Effector memory CD4-positive, alpha-beta T cell (primary cell): Measurements from ENCODE around the gene ENG.

Source experiments
- DNase-seq, 3 donors: peaks; one replicate each; pipeline ENCODE4 v3.0.0-alpha.2; 2020
- H3K27ac ChIP-seq: 2 replicates; pipeline ENCODE4 v1.7.0; 2013; ENCODE audit warnings: mild to moderate bottlenecking, low read length, moderate library complexity; ENCODE audit not compliant: insufficient read depth, poor library complexity, severe bottlenecking
- H3K27me3 ChIP-seq: replicated peaks from 2 replicates; pipeline ENCODE4 v1.7.0; 2013; ENCODE audit warnings: mild to moderate bottlenecking, low read length; ENCODE audit not compliant: insufficient read depth, control insufficient read depth, poor library complexity, severe bottlenecking
- H3K36me3 ChIP-seq: 2 replicates; pipeline ENCODE4 v1.7.0; 2013; ENCODE audit warnings: mild to moderate bottlenecking, low read length, moderate library complexity; ENCODE audit not compliant: control insufficient read depth, insufficient read depth
- H3K4me1 ChIP-seq: 2 replicates; pipeline ENCODE4 v1.7.0; 2013; ENCODE audit warnings: low read length, mild to moderate bottlenecking; ENCODE audit not compliant: control insufficient read depth, insufficient read depth, poor library complexity, severe bottlenecking
- H3K4me3 ChIP-seq: 2 replicates; pipeline ENCODE4 v1.7.0; 2013; ENCODE audit warnings: low read length, low read depth, mild to moderate bottlenecking; ENCODE audit not compliant: insufficient read depth, poor library complexity, severe bottlenecking
- H3K9me3 ChIP-seq: 2 replicates; pipeline ENCODE4 v1.7.0; 2013; ENCODE audit warnings: mild to moderate bottlenecking, low read length, moderate library complexity; ENCODE audit not compliant: control insufficient read depth

ENG gene

GRCh38 chr9:127776924-127777289 is 77.6 kb downstream of the ENG start:
- peak overlapping the region; percentile 74 for H3K4me3 ChIP-seq
- no peak for DNase-seq
- H3K27ac ChIP-seq, result peak overlapping the region; percentile 90
- H3K4me1 ChIP-seq, result peaks cover 34% of the 10 kb centered on the region
- no peaks in the 10 kb centered on the region for H3K9me3 ChIP-seq
- no peaks in the 10 kb centered on the region for H3K27me3 ChIP-seq
- peaks cover 23% of the 10 kb centered on the region for H3K36me3 ChIP-seq

DNA sequence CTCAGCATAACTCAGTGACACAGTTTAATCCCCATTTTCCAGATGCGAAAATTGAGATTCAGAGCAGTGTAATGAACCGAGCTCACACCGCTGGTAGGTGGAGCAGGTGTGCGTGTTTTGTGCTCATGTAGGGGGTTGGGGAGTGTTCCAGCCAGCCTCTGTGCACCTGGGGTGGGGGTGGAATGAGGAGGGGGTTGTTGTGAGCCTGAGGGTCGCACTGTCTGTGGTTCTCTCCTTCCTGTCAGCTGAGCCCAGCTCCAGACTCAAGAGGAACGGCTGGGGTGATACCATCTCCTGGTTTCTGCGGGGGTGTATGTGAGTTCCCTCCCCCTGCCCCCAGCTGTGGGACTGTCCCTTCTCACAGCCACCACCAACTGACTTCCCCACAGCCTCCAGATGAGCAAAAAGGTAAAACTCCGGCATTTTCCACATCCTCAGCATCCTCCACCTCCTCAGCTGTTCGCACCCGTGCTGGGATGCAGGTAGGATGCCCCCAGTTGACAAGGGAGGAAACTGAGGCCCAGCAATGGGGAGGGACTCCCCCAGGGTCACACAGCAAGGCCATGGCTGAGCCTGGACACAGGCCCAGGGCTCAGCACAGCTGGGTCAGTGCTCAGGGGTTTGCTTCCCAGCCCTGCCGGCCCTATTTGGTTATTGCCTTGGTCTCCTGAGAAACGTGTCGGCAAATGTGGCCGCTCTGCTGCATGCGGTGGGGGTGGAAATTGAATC is 78.1 kb downstream of the ENG start:
- peak; percentile 53 to 64 (median 55) for DNase-seq
- Histone ChIP-seq H3K27ac (peak overlapping the region; percentile 90), H3K9me3 (no peaks in the 10 kb centered on the region), H3K36me3 (peaks cover 23% of the 10 kb centered on the region), H3K4me3 (peak overlapping the region; percentile 74), H3K27me3 (no peaks in the 10 kb centered on the region), H3K4me1 (peaks cover 37% of the 10 kb centered on the region)

- peaks cover 40% of the 10 kb centered on the region for H3K4me1 ChIP-seq
- H3K27me3 ChIP-seq, result no peaks in the 10 kb centered on the region
- peaks cover 23% of the 10 kb centered on the region for H3K36me3 ChIP-seq
- no peak overlapping the region for H3K4me3 ChIP-seq
- no peak for DNase-seq
- no peaks in the 10 kb centered on the region for H3K9me3 ChIP-seq
- H3K27ac ChIP-seq, result peak overlapping the region; percentile 8
These were observed 80.5 kb downstream of the ENG start for GRCh38 chr9:127773981-127774380.

DNA sequence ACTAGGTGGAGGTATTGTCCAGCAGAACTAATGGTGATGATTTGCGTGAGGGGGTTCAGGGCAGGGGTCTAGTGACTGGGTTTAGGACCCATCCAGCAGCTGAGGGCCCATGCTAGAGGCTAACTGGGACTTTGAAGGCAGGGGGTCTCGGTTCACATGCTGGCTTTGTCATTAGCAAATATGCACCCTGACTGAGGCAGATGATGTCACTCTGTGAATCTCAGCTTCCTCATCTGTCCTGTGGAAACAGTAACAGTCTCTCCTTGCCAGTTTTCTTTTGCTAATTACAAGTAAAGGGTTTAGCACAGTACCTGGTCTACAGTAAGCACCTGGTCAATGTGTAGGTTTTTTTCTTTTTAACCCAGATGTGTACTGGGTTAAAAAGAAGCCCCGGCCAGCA is 81.2 kb downstream of the ENG start:
- no peak for DNase-seq
- Histone ChIP-seq H3K9me3 (no peaks in the 10 kb centered on the region), H3K27ac (no peak overlapping the region), H3K36me3 (peaks cover 23% of the 10 kb centered on the region), H3K4me1 (peaks cover 41% of the 10 kb centered on the region), H3K27me3 (no peaks in the 10 kb centered on the region), H3K4me3 (no peak overlapping the region)

- Histone ChIP-seq H3K9me3 (no peaks in the 10 kb centered on the region), H3K36me3 (peaks cover 23% of the 10 kb centered on the region), H3K4me3 (no peak overlapping the region), H3K27ac (no peak overlapping the region), H3K4me1 (peaks cover 47% of the 10 kb centered on the region), H3K27me3 (no peaks in the 10 kb centered on the region)
- DNase-seq, result no peak
These were observed 81.9 kb downstream of the ENG start for GRCh38 chr9:127772603-127773002.

DNA sequence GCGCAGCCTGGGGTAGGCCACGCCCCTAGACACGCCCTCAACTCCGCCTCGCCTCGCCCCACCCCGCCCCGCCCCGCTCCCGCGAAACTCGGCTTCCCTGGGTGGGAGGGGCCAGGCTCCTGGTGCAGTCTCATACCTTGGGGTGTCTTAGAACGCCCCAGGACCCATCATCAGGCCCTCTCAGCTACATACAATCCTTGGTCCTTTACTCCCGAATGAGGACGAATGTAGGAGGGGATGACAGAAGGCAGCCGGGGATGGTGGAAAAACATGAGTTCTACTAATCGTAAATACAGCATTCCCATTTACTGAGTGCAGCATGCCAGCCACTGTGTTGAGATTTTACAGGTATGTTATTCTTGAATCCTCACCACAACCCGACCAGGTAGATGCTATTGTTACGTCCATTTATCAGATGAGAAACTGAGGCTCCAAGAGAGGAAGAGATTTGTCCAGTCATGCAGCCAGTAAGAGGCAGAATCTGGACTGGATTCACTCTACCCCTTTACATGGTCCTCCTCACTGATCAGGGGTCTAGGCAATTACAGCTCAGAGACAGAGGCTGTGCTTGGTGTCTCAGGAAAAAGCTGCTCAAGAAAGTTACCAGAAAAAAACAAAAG is 82.8 kb downstream of the ENG start:
- H3K4me3 ChIP-seq, result no peak overlapping the region
- peaks cover 52% of the 10 kb centered on the region for H3K4me1 ChIP-seq
- no peaks in the 10 kb centered on the region for H3K27me3 ChIP-seq
- no peak for DNase-seq
- H3K36me3 ChIP-seq, result peaks cover 23% of the 10 kb centered on the region
- no peaks in the 10 kb centered on the region for H3K9me3 ChIP-seq
- peak overlapping the region; percentile 93 for H3K27ac ChIP-seq

DNA sequence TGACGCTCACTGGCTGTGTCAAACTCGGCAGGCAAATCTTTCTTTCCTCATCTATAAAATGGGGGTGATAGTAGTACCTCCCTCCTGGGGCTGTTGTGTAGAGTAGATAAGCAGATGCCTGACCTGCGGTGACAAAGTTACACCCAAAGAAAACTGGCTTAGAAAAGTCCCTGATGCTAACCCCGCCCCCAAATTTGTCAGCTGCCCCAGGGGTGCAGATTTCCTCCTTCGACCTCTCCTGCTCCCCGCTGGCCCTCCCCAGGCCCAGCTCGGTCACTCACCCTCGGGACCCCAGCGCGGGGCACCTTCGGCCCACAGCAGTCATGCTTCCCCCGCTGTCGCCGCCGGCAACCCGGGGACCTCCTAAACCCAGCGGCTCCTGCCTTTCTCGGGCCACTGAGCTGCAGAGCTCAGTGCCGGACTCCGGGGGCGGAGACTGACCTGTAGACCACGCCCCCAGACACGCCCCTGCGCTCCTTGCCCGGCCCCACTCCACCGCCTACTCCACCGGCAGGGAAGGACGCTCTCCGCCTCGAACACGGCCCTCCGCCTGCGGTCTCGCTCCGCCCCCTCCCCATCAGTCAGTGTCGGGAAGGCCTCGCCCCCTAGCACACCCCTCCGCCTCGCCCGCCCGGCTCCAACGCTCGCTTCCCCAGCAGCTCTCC is 83.4 kb downstream of the ENG start:
- peaks cover 27% of the 10 kb centered on the region for H3K36me3 ChIP-seq
- no peaks in the 10 kb centered on the region for H3K27me3 ChIP-seq
- peak; percentile 87 to 91 (median 90) for DNase-seq
- no peaks in the 10 kb centered on the region for H3K9me3 ChIP-seq
- H3K4me1 ChIP-seq, result peaks cover 54% of the 10 kb centered on the region
- H3K4me3 ChIP-seq, result peak overlapping the region; percentile 55
- H3K27ac ChIP-seq, result peak overlapping the region; percentile 93

DNA sequence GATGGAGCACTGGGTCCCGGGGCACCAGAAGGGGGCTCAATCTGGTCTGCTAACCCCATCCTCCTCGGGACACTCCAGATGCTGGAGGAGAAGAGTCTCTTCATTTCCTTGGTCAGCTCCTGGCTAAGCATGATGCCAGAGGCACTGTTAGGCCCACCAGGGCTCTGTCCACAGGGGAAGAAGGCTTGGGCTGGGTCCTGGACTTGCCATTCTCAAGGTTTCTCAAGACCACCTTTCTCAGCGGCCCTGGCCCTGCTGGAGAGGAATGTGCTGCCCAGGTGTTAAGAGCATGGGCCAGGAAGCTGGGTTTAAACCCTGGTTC is 83.9 kb downstream of the ENG start:
- no peak for DNase-seq
- H3K9me3 ChIP-seq, result no peaks in the 10 kb centered on the region
- H3K27me3 ChIP-seq, result no peaks in the 10 kb centered on the region
- peaks cover 56% of the 10 kb centered on the region for H3K4me1 ChIP-seq
- peak overlapping the region; percentile 93 for H3K27ac ChIP-seq
- peak overlapping the region; percentile 55 for H3K4me3 ChIP-seq
- peaks cover 29% of the 10 kb centered on the region for H3K36me3 ChIP-seq

GRCh38 chr9:127769929-127770582 is 84.4 kb downstream of the ENG start:
- Histone ChIP-seq H3K27ac (peak overlapping the region; percentile 93), H3K4me1 (peaks cover 56% of the 10 kb centered on the region), H3K4me3 (peak overlapping the region; percentile 55), H3K9me3 (no peaks in the 10 kb centered on the region), H3K36me3 (peaks cover 29% of the 10 kb centered on the region), H3K27me3 (no peaks in the 10 kb centered on the region)
- no peak for DNase-seq

DNA sequence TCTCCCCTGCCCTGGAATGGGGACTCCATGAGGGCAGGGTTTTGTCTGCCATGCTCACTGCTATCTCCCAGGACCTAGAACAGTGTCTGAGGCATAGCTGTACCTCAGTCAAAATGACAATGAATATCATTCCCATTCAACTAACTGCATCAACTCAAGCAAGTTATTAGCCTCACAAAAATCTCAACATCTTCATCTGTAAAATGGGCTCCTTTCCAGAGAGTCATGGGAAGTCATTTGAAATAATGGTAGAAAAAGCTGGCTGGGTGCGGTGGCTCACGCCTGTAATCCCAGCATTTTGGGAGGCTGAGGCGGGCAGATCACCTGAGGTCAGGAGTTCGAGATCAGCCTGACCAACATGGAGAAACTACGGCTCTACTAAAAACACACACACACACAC is 85.4 kb downstream of the ENG start:
- Histone ChIP-seq H3K36me3 (peaks cover 23% of the 10 kb centered on the region), H3K4me3 (no peak overlapping the region), H3K27me3 (no peaks in the 10 kb centered on the region), H3K27ac (peak overlapping the region; percentile 93), H3K4me1 (peaks cover 56% of the 10 kb centered on the region), H3K9me3 (no peaks in the 10 kb centered on the region)
- no peak for DNase-seq
